HepG2 (cell line): ENCODE results near the gene AQP7. TPM values are rescaled to one million over a fixed set of nuclear protein-coding genes. Genes with fewer than 3 reads are reported as not detected.

Experiments
- ATAC-seq: fragments of 200-7000 bp; cut with Tn5 transposase; 3 replicates; pipeline ENCODE4 v1.9.1; 2020; ENCODE audit warnings: mild to moderate bottlenecking, moderate library complexity
- BruUV-seq: library from RNA; stranded (reverse); fragments of 400-500 nt; replicated peaks from 2 replicates; lab custom pipeline; 2021; lab: Mats Ljungman, UMichigan
- CTCF ChIA-PET: fragments of 300-600 bp; formaldehyde crosslinking; extraction: SDS; loops from one replicate; lab custom pipeline; 2021; ENCODE audit warnings: low total read pairs, inconsistent platforms, low intra/inter-chr PET ratio; lab: Yijun Ruan, JAX
- POLR2A ChIA-PET: fragments of 350-600 bp; sonication (Branson Sonifier 250); formaldehyde crosslinking; loops from one replicate; lab custom pipeline; 2020; ENCODE audit warnings: antibody characterized with exemption, inconsistent platforms; lab: Yijun Ruan, JAX
- DNase-seq: peaks from one replicate; pipeline ENCODE4 v3.0.0-alpha.2; 2015; ENCODE audit warnings: low spot score
- FAIRE-seq: peaks from 3 replicates; lab custom pipeline; 2011; peaks lifted over from hg19 to GRCh38; lab: Jason Lieb, UNC
- H2AFZ ChIP-seq: one replicate; pipeline ENCODE4 v1.6.1; 2011; ENCODE audit warnings: low read length, inconsistent platforms
- H3K27ac ChIP-seq: fragments of 300-600 bp; 3 replicates; pipeline ENCODE4 v1.8.0; 2011; ENCODE audit warnings: mixed run types, mild to moderate bottlenecking, mixed read lengths, low read length, inconsistent platforms; ENCODE audit not compliant: insufficient read depth; ENCODE audit errors: extremely low read length
- H3K27me3 ChIP-seq, 2 experiments: fragments of 200-600 bp in 1 of 2; 2 replicates in 1 of 2; 3 replicates in 1 of 2; pipeline versions ENCODE4 v1.6.0 to v1.8.0; 2011; ENCODE audit warnings: low read length in 2 of 2, mild to moderate bottlenecking in 2 of 2, moderate library complexity in 2 of 2, inconsistent platforms in 1 of 2; ENCODE audit not compliant: insufficient read depth in 2 of 2, control insufficient read depth in 1 of 2
- H3K36me3 ChIP-seq, 2 experiments: fragments of 200-600 bp in 1 of 2; replicated peaks in 1 of 2; 2 replicates in 1 of 2; 3 replicates in 1 of 2; pipeline versions ENCODE4 v1.5.1 to v1.8.0; 2011; ENCODE audit warnings: low read length in 2 of 2, inconsistent platforms in 1 of 2; ENCODE audit not compliant: insufficient read depth in 2 of 2, control insufficient read depth in 1 of 2
- H3K4me1 ChIP-seq: 2 replicates; pipeline ENCODE4 v1.5.1; 2012; ENCODE audit warnings: low read length, inconsistent platforms; ENCODE audit not compliant: insufficient read depth
- H3K4me2 ChIP-seq: 2 replicates; pipeline ENCODE4 v1.6.0; 2011; ENCODE audit warnings: low read depth, low read length, inconsistent platforms
- H3K4me3 ChIP-seq, 3 experiments: fragments of 200-600 bp in 1 of 3; sonication (generic), shearing (Covaris generic) in 1 of 3; replicated peaks in 1 of 3; 2 replicates each; pipeline ENCODE4 v1.5.1; 2011 to 2016; ENCODE audit warnings: low read length in 3 of 3, inconsistent platforms in 2 of 3, low read depth in 2 of 3, mild to moderate bottlenecking in 2 of 3, control low read depth in 1 of 3, mixed read lengths in 1 of 3; ENCODE audit not compliant: insufficient read depth in 1 of 3
- H3K79me2 ChIP-seq: one replicate; pipeline ENCODE4 v1.6.1; 2011; ENCODE audit warnings: low read length, inconsistent platforms; ENCODE audit not compliant: insufficient read depth
- H3K9ac ChIP-seq: 2 replicates; pipeline ENCODE4 v1.6.0; 2011; ENCODE audit warnings: mild to moderate bottlenecking, low read depth, low read length, inconsistent platforms; ENCODE audit not compliant: insufficient read depth
- H3K9me3 ChIP-seq: 2 replicates; pipeline ENCODE4 v1.5.1; 2012; ENCODE audit warnings: mild to moderate bottlenecking, low read length
- H4K20me1 ChIP-seq: 2 replicates; pipeline ENCODE4 v1.6.0; 2011; ENCODE audit warnings: inconsistent platforms, mild to moderate bottlenecking, low read length, moderate library complexity; ENCODE audit not compliant: insufficient read depth
- MAFK ChIP-seq, 2 experiments: IDR thresholded peaks in 1 of 2; conservative IDR thresholded peaks in 1 of 2; 2 replicates each; pipeline ENCODE4 v1.6.1; 2011; ENCODE audit warnings: improper control_type of control experiment in 2 of 2, low read length in 2 of 2
- REXO4 ChIP-seq: sonication (generic); formaldehyde crosslinking; IDR thresholded peaks from 2 replicates; pipeline ENCODE4 v1.8.0; 2022; ENCODE audit warnings: missing genetic modification reagents, mild to moderate bottlenecking, borderline replicate concordance
- SMC3 ChIP-seq: IDR thresholded peaks from 2 replicates; pipeline ENCODE4 v1.6.1; 2011; ENCODE audit warnings: low read length, improper control_type of control experiment
- ZBTB21 ChIP-seq: sonication (generic); formaldehyde crosslinking; IDR thresholded peaks from 2 replicates; pipeline ENCODE4 v1.4.0; 2020; ENCODE audit warnings: missing genetic modification reagents
- ZNF264 ChIP-seq: sonication (generic); formaldehyde crosslinking; IDR thresholded peaks from 2 replicates; pipeline ENCODE4 v1.4.0; 2020; ENCODE audit warnings: missing genetic modification reagents
- ZNF350 ChIP-seq: sonication (generic); formaldehyde crosslinking; IDR thresholded peaks from 2 replicates; pipeline ENCODE4 v1.4.0; 2020; ENCODE audit warnings: mild to moderate bottlenecking, low read depth, missing genetic modification reagents, borderline replicate concordance
- ZNF431 ChIP-seq: sonication (generic); formaldehyde crosslinking; IDR thresholded peaks from 2 replicates; pipeline ENCODE4 v1.9.0; 2022; ENCODE audit warnings: missing genetic modification reagents, low read depth, mild to moderate bottlenecking, borderline replicate concordance
- ZNF563 ChIP-seq: sonication (generic); formaldehyde crosslinking; IDR thresholded peaks from 2 replicates; pipeline ENCODE4 v1.8.0; 2022; ENCODE audit warnings: mild to moderate bottlenecking, moderate library complexity, missing genetic modification reagents
- ZSCAN20 ChIP-seq: sonication (generic); formaldehyde crosslinking; IDR thresholded peaks from 2 replicates; pipeline ENCODE4 v1.4.0; 2020; ENCODE audit warnings: missing genetic modification reagents, mild to moderate bottlenecking, borderline replicate concordance
- WGBS: methylation state at CpG from one replicate; pipeline ENCODE4 v1.1.6; 2017; ENCODE audit warnings: low lambda C conversion rate; 5-methylcytosine and 5-hydroxymethylcytosine counted together
- in situ Hi-C: cut with HindIII; loops from 2 replicates; pipeline ENCODE4 v1.10.0; 2017; ENCODE audit warnings: low pct_unique_long_range_greater_than_20kb; ENCODE audit not compliant: extremely low pct_ligation_motif_present
- intact Hi-C: fragments of 100-400 bp; cut with micrococcal nuclease; formaldehyde crosslinking; loops from one replicate; pipeline ENCODE4 v1.10.0; 2022; ENCODE audit not compliant: unreplicated experiment
- polyA plus RNA-seq, 8 experiments: library from polyadenylated mRNA; depleted of rRNA in 3 of 8; stranded (reverse) in 7 of 8; unstranded in 1 of 8; fragments of >200 nt; fragmentation: Illumina TruSeq in 4 of 8; extraction: Trizol in 4 of 8; gene quantifications; 2 replicates each; pipeline versions ENCODE4 v1.2.1 to v1.2.3, GENCODE V29; 2011 to 2016; ENCODE audit warnings: low read depth in 4 of 8, missing spikeins in 1 of 8, mixed read lengths in 1 of 8; ENCODE audit not compliant: insufficient read depth in 1 of 8
- total RNA-seq, 5 experiments: library from RNA; depleted of rRNA; stranded (reverse); fragments of >200 nt; fragmentation: Illumina TruSeq; extraction: Trizol; gene quantifications; 2 replicates each; pipeline ENCODE4 v1.2.3, GENCODE V29; 2016; ENCODE audit warnings: low read depth in 1 of 5
- TF ChIP-seq, protein P1 (sequence below): sonication (generic); formaldehyde crosslinking; IDR thresholded peaks from 2 replicates; pipeline ENCODE4 v1.4.0; 2020; ENCODE audit warnings: missing genetic modification reagents, mild to moderate bottlenecking, borderline replicate concordance
- TF ChIP-seq, protein P2 (sequence below): sonication (generic); formaldehyde crosslinking; IDR thresholded peaks from 2 replicates; pipeline ENCODE4 v1.4.0; 2020; ENCODE audit warnings: missing genetic modification reagents

The AQP7 gene
- total and polyA plus RNA-seq, 2 of the 13 experiments (the other 11 are each of a cell fraction or from before 2014, with no cell fraction given): 1.9 to 2.1 TPM

DNA sequence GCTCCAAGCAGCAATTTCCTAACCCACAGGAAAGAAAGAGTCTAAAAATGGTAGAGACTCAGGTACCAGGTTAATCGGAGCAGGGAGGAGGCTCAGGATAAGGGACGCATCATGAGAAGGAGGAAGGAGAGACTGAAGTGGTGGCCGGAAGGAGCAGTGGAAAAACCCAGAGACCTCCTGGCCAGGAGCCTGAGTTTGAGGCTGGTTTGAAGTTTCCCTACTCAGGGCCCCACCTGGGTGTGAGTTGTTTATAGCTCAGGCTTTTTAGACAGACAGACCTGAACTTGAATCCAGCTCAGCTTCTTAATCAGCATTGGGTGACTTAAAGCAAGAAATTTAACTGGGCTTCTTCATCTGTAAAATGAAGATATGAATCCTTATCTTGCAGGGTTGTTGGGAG is 11.9 kb upstream of the AQP7 start:
- in situ Hi-C loops: no loop called here
- FAIRE-seq (no peak), ATAC-seq (no peak), DNase-seq (no peak)
- POLR2A ChIA-PET: interaction anchor here (2.4 to 3.0 kb wide), 2 partner anchors 11 to 59 kb away, joined by 14 to 16 read pairs; partner anchors contain the start of gene NOL6
- Histone ChIP-seq H3K9ac (no peak overlapping the region), H3K79me2 (no peaks in the 10 kb centered on the region), H4K20me1 (no peaks in the 10 kb centered on the region), H3K27ac (no peak overlapping the region), H3K4me2 (peak overlapping the region; percentile 51; the same call in 1 of the 2 replicates), H3K27me3 (peaks cover 3 to 55% of the 10 kb centered on the region in 2 experiments; a peak in 4 of 5 replicates), H2AFZ (no peak overlapping the region), H3K9me3 (no peaks in the 10 kb centered on the region), H3K4me3 (no peak overlapping the region), H3K36me3 (no peaks in the 10 kb centered on the region), H3K4me1 (peaks cover 50% of the 10 kb centered on the region)
- TF ChIP-seq ZNF563 (no peak), ZBTB21 (CRISPR knock-in tag) (no peak), ZNF264 (CRISPR knock-in tag) (no peak), SMC3 (no peak), ZSCAN20 (CRISPR knock-in tag) (no peak), MAFK (conservative IDR thresholded peaks at IDR 0.05 in 1 of 2, IDR thresholded peaks at IDR 0.05 in 1 of 2; ENCODE audit: low read length in 2 of 2) (no peak), REXO4 (CRISPR knock-in tag) (no peak), ZNF350 (CRISPR knock-in tag) (no peak), ZNF431 (CRISPR knock-in tag) (no peak)
- TF ChIP-seq, protein P1, sequence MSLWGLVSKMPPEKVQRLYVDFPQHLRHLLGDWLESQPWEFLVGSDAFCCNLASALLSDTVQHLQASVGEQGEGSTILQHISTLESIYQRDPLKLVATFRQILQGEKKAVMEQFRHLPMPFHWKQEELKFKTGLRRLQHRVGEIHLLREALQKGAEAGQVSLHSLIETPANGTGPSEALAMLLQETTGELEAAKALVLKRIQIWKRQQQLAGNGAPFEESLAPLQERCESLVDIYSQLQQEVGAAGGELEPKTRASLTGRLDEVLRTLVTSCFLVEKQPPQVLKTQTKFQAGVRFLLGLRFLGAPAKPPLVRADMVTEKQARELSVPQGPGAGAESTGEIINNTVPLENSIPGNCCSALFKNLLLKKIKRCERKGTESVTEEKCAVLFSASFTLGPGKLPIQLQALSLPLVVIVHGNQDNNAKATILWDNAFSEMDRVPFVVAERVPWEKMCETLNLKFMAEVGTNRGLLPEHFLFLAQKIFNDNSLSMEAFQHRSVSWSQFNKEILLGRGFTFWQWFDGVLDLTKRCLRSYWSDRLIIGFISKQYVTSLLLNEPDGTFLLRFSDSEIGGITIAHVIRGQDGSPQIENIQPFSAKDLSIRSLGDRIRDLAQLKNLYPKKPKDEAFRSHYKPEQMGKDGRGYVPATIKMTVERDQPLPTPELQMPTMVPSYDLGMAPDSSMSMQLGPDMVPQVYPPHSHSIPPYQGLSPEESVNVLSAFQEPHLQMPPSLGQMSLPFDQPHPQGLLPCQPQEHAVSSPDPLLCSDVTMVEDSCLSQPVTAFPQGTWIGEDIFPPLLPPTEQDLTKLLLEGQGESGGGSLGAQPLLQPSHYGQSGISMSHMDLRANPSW: no peak
- TF ChIP-seq, protein P2, sequence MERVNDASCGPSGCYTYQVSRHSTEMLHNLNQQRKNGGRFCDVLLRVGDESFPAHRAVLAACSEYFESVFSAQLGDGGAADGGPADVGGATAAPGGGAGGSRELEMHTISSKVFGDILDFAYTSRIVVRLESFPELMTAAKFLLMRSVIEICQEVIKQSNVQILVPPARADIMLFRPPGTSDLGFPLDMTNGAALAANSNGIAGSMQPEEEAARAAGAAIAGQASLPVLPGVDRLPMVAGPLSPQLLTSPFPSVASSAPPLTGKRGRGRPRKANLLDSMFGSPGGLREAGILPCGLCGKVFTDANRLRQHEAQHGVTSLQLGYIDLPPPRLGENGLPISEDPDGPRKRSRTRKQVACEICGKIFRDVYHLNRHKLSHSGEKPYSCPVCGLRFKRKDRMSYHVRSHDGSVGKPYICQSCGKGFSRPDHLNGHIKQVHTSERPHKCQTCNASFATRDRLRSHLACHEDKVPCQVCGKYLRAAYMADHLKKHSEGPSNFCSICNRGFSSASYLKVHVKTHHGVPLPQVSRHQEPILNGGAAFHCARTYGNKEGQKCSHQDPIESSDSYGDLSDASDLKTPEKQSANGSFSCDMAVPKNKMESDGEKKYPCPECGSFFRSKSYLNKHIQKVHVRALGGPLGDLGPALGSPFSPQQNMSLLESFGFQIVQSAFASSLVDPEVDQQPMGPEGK (CRISPR knock-in tag): no peak
- 28% methylated on average over 3 of the region's 3 CpGs for WGBS
- BruUV-seq: no TSS peak
- CTCF ChIA-PET: interaction anchor here (1.8 kb wide), 1 partner anchor 40 kb away, joined by 5 read pairs; no protein-coding TSS in a partner anchor
- intact Hi-C loops: loop anchor here (2.0 kb wide), 1 partner anchor 39 kb away; no protein-coding TSS in a partner anchor
